IPS-11a (cell line): Measurements from ENCODE around the gene PKP4.

Experiments
- H3K4me3 ChIP-seq: one replicate; pipeline ENCODE4 v1.5.1; 2013; ENCODE audit warnings: low read depth, low read length, control low read depth

PKP4 gene

DNA sequence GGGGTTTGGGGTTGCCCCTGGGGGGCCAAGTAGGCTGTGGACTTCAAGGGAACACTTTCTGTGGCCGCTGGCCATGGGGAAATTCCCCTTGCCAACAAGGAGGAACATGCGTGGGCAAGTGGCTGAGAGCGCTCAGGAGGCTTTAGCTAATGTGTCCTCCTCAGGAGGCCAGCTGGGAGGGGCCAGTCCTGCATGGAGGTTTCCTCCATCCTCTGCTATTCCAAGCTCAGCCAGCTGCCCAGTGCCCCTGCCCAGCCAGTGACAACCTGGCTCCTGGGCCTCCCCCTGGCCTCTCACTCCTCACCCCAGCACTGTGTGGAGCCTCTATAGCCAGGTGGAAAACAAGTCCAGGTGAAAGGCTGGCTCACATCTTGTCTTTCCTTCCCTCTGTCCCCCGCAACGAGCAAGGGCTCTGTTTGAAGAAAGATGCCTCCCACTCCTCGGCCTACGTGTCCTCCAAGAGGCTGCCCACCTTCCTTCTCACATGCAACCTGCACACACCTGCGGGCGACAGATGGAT is 273.9 kb downstream of the PKP4 start:
- H3K4me3 ChIP-seq, result no peak overlapping the region

DNA sequence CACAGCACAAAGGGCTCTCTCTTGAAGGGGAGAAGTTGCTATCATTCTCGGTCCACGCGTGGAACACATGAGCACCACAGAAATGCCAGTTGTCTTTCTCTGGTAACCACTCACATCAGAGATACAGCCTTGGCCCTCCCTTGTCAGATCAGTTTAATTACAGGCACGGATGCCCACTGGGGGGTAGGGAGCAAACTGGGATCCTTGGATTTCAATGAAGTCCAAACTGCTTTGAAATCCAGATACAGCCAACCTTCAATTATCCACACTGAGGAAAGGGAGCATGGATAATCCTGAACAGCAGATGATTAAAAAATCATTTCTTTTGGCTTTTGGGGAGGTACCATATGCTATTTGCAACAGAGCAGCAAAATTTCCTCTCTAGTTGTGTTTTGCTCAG is 274.6 kb downstream of the PKP4 start:
- H3K4me3 ChIP-seq, result no peak overlapping the region
